C4-2B (cell line): Measurements from ENCODE around the gene MMD.

ENCODE experiments used
- CTCF ChIP-seq: fragments of 450-650 bp; conservative IDR thresholded peaks from 2 replicates; pipeline ENCODE4 v1.5.1; 2017; ENCODE audit warnings: mild to moderate bottlenecking
- ZFX ChIP-seq: fragments of 450-650 bp; IDR thresholded peaks from 2 replicates; pipeline ENCODE4 v1.6.1; 2017

GRCh38 chr17:55343900-55344513, 77.6 kb downstream of the MMD start:
- TF ChIP-seq CTCF (no peak), ZFX (no peak)
